ENCODE measurements around the gene GNAZ.

GNAZ gene

DNA sequence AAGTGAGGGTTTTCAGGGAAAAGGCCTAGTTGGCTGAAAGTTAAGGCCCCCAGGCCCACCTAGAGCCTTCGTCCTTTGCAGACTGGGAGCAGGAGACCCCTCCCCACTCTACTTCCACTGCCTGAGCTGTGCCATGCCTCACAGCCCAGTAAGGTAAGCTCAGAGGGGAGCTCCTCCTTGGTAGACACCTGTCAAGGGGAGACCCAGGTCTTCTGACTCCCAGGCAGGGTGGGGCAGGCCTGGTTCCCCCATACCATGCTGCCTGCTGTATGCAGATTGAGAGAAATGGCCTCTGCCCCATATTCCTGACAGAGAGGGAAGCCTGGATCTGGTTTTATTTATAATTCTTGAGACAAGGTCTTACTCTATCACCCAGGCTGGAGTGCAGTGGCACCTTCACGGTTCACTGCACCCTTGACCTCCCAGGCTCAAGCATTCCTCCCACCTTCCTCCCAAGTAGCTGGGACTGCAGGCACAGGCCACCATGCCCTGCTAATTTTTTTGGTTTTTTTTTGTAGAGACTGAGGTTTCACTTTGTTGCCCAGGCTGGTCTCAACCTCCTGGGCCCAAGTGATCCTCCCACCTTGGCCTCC is 75.7 kb downstream of the GNAZ start:
- peaks cover 22% of the 10 kb centered on the region for H3K36me3 Mint-ChIP-seq (ENCODE audit: insufficient read depth)
- no peaks in the 10 kb centered on the region for H3K9me3 Mint-ChIP-seq
- H3K4me3 Mint-ChIP-seq, result peak overlapping the region; percentile 64
- H3K4me1 Mint-ChIP-seq, result peaks cover 45% of the 10 kb centered on the region
- no peak for ATAC-seq (replicated peaks; ENCODE audit: extremely low read depth, poor library complexity, severe bottlenecking)
- H3K27me3 Mint-ChIP-seq, result no peaks in the 10 kb centered on the region
- DNase-seq (ENCODE audit: low spot score in 2 of 2), result no peak
- peak overlapping the region; percentile 94 for H3K27ac Mint-ChIP-seq (ENCODE audit: low read depth)

DNA sequence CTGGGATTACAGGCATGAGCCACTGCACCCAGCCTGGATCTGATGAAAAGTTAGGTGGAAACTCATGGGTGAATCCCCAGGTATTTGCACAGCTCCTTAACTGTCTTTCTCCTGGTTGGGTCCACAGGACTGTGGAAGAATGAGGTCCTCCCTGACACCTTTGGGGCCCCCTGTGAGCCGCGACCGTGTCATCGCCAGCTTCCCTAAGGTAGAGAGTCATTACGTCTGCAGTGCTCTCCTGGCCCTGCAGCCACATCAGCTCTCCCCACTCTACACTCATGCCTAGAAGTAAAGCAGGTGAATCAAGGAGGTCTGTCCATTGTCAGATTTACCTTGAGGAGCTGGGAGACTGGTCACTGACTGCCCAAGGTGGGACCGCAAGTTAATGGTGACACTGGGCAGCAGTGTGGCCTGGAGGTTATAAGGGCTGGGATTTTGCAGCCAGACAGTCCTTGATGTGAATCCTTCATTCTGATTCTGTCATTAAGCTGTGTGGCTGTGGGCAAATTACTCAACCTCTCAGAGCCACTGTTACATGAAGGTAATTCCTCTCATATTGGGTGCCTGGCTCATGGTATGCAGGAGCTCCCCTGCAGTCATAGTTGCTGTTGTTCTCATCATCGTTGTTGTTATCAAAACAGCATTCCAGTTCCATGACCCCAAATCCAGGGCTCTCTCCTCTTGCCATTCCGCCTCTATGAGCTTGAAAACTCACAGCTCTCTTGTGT is 76.3 kb downstream of the GNAZ start:
- Mint-ChIP-seq H3K4me1 (peaks cover 41% of the 10 kb centered on the region), H3K9me3 (no peaks in the 10 kb centered on the region), H3K36me3 (ENCODE audit: insufficient read depth) (peaks cover 19% of the 10 kb centered on the region), H3K4me3 (peak overlapping the region; percentile 13), H3K27ac (ENCODE audit: low read depth) (peak overlapping the region; percentile 94), H3K27me3 (no peaks in the 10 kb centered on the region)
- DNase-seq (ENCODE audit: low spot score in 2 of 2) (no peak), ATAC-seq (replicated peaks; ENCODE audit: extremely low read depth, poor library complexity, severe bottlenecking) (no peak)

DNA sequence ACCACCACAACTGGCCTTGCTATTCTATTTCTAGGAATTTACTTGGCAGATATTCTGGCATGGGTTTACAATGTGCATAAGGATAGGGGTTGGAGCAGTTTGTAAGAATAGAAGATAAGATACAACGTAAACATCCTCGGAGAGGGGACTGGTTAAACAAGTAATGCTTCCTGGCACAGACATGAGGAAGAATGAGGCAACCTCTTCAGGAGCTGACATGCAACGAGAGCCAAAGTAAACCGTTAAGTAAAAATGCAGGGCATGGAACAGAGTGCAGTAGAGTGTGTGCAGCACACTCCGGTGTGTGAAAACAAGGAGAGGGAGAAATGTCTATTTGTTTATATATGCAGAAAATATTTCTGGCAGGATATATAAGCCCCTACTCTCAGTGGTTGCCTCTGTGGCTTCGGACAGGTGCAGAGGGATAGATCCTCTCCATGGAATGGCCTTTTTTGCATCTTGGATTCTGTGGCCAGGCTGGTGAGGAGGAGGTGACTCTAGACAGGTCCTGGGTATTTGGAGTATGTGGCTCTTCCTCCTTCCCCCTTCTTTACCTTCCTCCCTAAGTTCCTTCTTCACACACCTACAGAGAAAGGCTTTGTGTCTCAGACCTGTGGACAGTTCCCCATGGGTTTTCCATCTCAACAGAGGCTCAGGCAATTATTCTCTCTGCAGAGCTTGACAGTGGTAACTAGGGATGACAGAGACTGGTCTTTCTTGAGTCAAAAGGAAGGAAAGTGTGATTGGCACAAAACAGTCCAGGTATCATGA is 77.5 kb downstream of the GNAZ start:
- no peak for ATAC-seq (replicated peaks; ENCODE audit: extremely low read depth, poor library complexity, severe bottlenecking)
- H3K4me3 Mint-ChIP-seq, result no peak overlapping the region
- H3K9me3 Mint-ChIP-seq, result no peaks in the 10 kb centered on the region
- no peak overlapping the region for H3K27ac Mint-ChIP-seq (ENCODE audit: low read depth)
- DNase-seq (ENCODE audit: low spot score in 2 of 2), result no peak
- no peaks in the 10 kb centered on the region for H3K27me3 Mint-ChIP-seq
- H3K36me3 Mint-ChIP-seq (ENCODE audit: insufficient read depth), result peaks cover 10% of the 10 kb centered on the region
- peaks cover 32% of the 10 kb centered on the region for H3K4me1 Mint-ChIP-seq

DNA sequence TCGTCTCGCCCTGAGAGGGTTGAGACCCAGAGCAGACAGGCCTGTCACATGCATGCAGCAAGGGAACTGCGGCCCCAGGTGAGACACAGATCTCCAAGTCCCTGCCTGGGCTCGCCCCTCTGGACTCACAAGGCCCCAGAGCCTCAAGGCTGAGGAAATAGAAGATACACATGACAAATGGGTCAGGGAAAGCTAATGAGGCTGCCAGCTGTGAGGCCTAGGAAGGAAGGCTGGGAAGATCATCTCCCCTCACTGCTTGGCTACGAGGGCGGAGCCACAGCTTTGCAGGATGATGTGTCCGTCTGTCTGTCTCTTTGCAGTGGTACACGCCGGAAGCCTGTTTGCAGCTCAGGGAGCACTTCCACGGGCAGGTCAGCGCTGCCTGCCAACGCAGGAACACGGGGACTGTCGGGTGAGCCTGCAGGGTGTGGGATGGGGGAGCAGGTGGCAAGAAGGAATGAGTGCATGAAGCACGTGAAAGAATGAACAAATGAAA is 79.5 kb downstream of the GNAZ start:
- Mint-ChIP-seq H3K36me3 (ENCODE audit: insufficient read depth) (peaks cover 9% of the 10 kb centered on the region), H3K9me3 (no peaks in the 10 kb centered on the region), H3K4me3 (no peak overlapping the region), H3K4me1 (peaks cover 35% of the 10 kb centered on the region), H3K27me3 (no peaks in the 10 kb centered on the region), H3K27ac (ENCODE audit: low read depth) (no peak overlapping the region)
- ATAC-seq (replicated peaks; ENCODE audit: extremely low read depth, poor library complexity, severe bottlenecking) (no peak), DNase-seq (ENCODE audit: low spot score in 2 of 2) (no peak)

- Mint-ChIP-seq H3K4me3 (no peak overlapping the region), H3K36me3 (ENCODE audit: insufficient read depth) (peaks cover 4% of the 10 kb centered on the region), H3K9me3 (no peaks in the 10 kb centered on the region), H3K27ac (ENCODE audit: low read depth) (no peak overlapping the region), H3K27me3 (no peaks in the 10 kb centered on the region), H3K4me1 (peaks cover 33% of the 10 kb centered on the region)
- DNase-seq (ENCODE audit: low spot score in 2 of 2) (no peak), ATAC-seq (replicated peaks; ENCODE audit: extremely low read depth, poor library complexity, severe bottlenecking) (no peak)
Observed at GRCh38 chr22:23150762-23151161, 80.4 kb downstream of the GNAZ start.

DNA sequence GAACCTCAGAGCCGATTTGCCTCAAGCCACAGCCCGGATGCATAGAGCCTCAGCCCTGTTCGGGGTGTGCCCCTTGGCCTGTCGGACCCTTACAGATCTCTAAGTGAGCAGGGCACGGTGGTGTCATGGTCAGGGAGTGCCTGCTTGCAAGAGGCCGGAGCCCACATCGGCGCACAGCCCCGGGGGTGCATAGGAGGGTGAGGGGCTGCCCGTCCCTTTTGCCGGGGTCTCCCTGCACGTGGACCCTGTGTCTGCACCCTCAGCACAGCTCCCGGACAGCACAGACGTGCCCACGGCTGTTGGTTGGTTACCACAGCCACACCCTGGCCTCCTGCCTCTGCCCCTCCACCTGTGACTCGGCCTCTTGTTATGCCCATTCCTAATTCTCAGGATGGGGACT is 81.5 kb downstream of the GNAZ start:
- no peaks in the 10 kb centered on the region for H3K27me3 Mint-ChIP-seq
- no peak overlapping the region for H3K27ac Mint-ChIP-seq (ENCODE audit: low read depth)
- peaks cover 32% of the 10 kb centered on the region for H3K4me1 Mint-ChIP-seq
- peaks cover 2% of the 10 kb centered on the region for H3K36me3 Mint-ChIP-seq (ENCODE audit: insufficient read depth)
- no peak for DNase-seq (ENCODE audit: low spot score in 2 of 2)
- H3K9me3 Mint-ChIP-seq, result no peaks in the 10 kb centered on the region
- ATAC-seq (replicated peaks; ENCODE audit: extremely low read depth, poor library complexity, severe bottlenecking), result no peak
- H3K4me3 Mint-ChIP-seq, result no peak overlapping the region

- Mint-ChIP-seq H3K9me3 (no peaks in the 10 kb centered on the region), H3K36me3 (ENCODE audit: insufficient read depth) (no peaks in the 10 kb centered on the region), H3K4me3 (no peak overlapping the region), H3K27me3 (no peaks in the 10 kb centered on the region), H3K27ac (ENCODE audit: low read depth) (no peak overlapping the region), H3K4me1 (peaks cover 29% of the 10 kb centered on the region)
- no peak for DNase-seq (ENCODE audit: low spot score in 2 of 2)
- ATAC-seq (replicated peaks; ENCODE audit: extremely low read depth, poor library complexity, severe bottlenecking), result no peak
Observed at GRCh38 chr22:23152238-23153114, 82.2 kb downstream of the GNAZ start.

- DNase-seq (ENCODE audit: low spot score in 2 of 2) (no peak), ATAC-seq (replicated peaks; ENCODE audit: extremely low read depth, poor library complexity, severe bottlenecking) (no peak)
- Mint-ChIP-seq H3K9me3 (no peaks in the 10 kb centered on the region), H3K4me3 (no peak overlapping the region), H3K4me1 (peaks cover 26% of the 10 kb centered on the region), H3K36me3 (ENCODE audit: insufficient read depth) (no peaks in the 10 kb centered on the region), H3K27me3 (no peaks in the 10 kb centered on the region), H3K27ac (ENCODE audit: low read depth) (peak overlapping the region; percentile 86)
Observed at GRCh38 chr22:23153994-23154393, 83.7 kb downstream of the GNAZ start.

GRCh38 chr22:23154461-23154860 is 84.1 kb downstream of the GNAZ start:
- Mint-ChIP-seq H3K36me3 (ENCODE audit: insufficient read depth) (no peaks in the 10 kb centered on the region), H3K9me3 (no peaks in the 10 kb centered on the region), H3K4me3 (no peak overlapping the region), H3K27me3 (no peaks in the 10 kb centered on the region), H3K4me1 (peaks cover 26% of the 10 kb centered on the region), H3K27ac (ENCODE audit: low read depth) (peak overlapping the region; percentile 86)
- ATAC-seq (replicated peaks; ENCODE audit: extremely low read depth, poor library complexity, severe bottlenecking) (no peak), DNase-seq (ENCODE audit: low spot score in 2 of 2) (no peak)

- Mint-ChIP-seq H3K27me3 (no peaks in the 10 kb centered on the region), H3K27ac (ENCODE audit: low read depth) (no peak overlapping the region), H3K4me1 (peaks cover 26% of the 10 kb centered on the region), H3K36me3 (ENCODE audit: insufficient read depth) (no peaks in the 10 kb centered on the region), H3K4me3 (no peak overlapping the region), H3K9me3 (no peaks in the 10 kb centered on the region)
- ATAC-seq (replicated peaks; ENCODE audit: extremely low read depth, poor library complexity, severe bottlenecking) (no peak), DNase-seq (ENCODE audit: low spot score in 2 of 2) (no peak)
Observed at GRCh38 chr22:23155143-23155542, 84.8 kb downstream of the GNAZ start.

GRCh38 chr22:23155831-23156230 is 85.5 kb downstream of the GNAZ start:
- DNase-seq (ENCODE audit: low spot score in 2 of 2), result no peak
- Mint-ChIP-seq H3K36me3 (ENCODE audit: insufficient read depth) (no peaks in the 10 kb centered on the region), H3K27ac (ENCODE audit: low read depth) (no peak overlapping the region), H3K4me1 (peaks cover 26% of the 10 kb centered on the region), H3K9me3 (no peaks in the 10 kb centered on the region), H3K4me3 (no peak overlapping the region), H3K27me3 (no peaks in the 10 kb centered on the region)
- ATAC-seq (replicated peaks; ENCODE audit: extremely low read depth, poor library complexity, severe bottlenecking), result no peak

GRCh38 chr22:23156286-23156685 is 86.0 kb downstream of the GNAZ start:
- peaks cover 26% of the 10 kb centered on the region for H3K4me1 Mint-ChIP-seq
- ATAC-seq (replicated peaks; ENCODE audit: extremely low read depth, poor library complexity, severe bottlenecking), result no peak
- H3K27me3 Mint-ChIP-seq, result no peaks in the 10 kb centered on the region
- DNase-seq (ENCODE audit: low spot score in 2 of 2), result no peak
- H3K27ac Mint-ChIP-seq (ENCODE audit: low read depth), result no peak overlapping the region
- H3K9me3 Mint-ChIP-seq, result no peaks in the 10 kb centered on the region
- H3K36me3 Mint-ChIP-seq (ENCODE audit: insufficient read depth), result no peaks in the 10 kb centered on the region
- no peak overlapping the region for H3K4me3 Mint-ChIP-seq

All from central memory CD8-positive, alpha-beta T cell (primary cell).